HCEC 1CT (cell line): ENCODE data around the gene L1CAM.

Experiments used
- DNase-seq: peaks from one replicate; pipeline ENCODE4 v3.0.0-alpha.2; 2017

Gene L1CAM

GRCh38 chrX:153875391-153876111 is 10.4 kb downstream of the L1CAM start:
- no peak for DNase-seq

GRCh38 chrX:153874366-153875125 is 11.4 kb downstream of the L1CAM start:
- no peak for DNase-seq

GRCh38 chrX:153874085-153874365 is 11.9 kb downstream of the L1CAM start:
- DNase-seq: no peak

GRCh38 chrX:153873282-153874084 is 12.5 kb downstream of the L1CAM start:
- DNase-seq: no peak

- no peak for DNase-seq
These were observed 13.8 kb downstream of the L1CAM start for GRCh38 chrX:153871946-153872878.

GRCh38 chrX:153871451-153871850 is 14.5 kb downstream of the L1CAM start:
- DNase-seq: no peak

- DNase-seq: no peak
These were observed 15.1 kb downstream of the L1CAM start for GRCh38 chrX:153870791-153871360.

- no peak for DNase-seq
These were observed 15.7 kb downstream of the L1CAM start for GRCh38 chrX:153870288-153870690.

- DNase-seq: no peak
These were observed 16.3 kb downstream of the L1CAM start for GRCh38 chrX:153869473-153870287.

- DNase-seq: no peak
These were observed 17.1 kb downstream of the L1CAM start for GRCh38 chrX:153868576-153869472.

- DNase-seq: no peak
These were observed 18.3 kb downstream of the L1CAM start for GRCh38 chrX:153867671-153868070.

- no peak for DNase-seq
These were observed 18.8 kb downstream of the L1CAM start for GRCh38 chrX:153867139-153867538.

GRCh38 chrX:153866302-153867019 is 19.5 kb downstream of the L1CAM start:
- no peak for DNase-seq

- no peak for DNase-seq
These were observed 20.3 kb downstream of the L1CAM start for GRCh38 chrX:153865685-153866084.

GRCh38 chrX:153865321-153865580 is 20.7 kb downstream of the L1CAM start:
- no peak for DNase-seq

GRCh38 chrX:153864561-153865320 is 21.2 kb downstream of the L1CAM start:
- DNase-seq: no peak

GRCh38 chrX:153864101-153864500 is 21.9 kb downstream of the L1CAM start:
- no peak for DNase-seq

GRCh38 chrX:153863251-153863991 is 22.6 kb downstream of the L1CAM start:
- no peak for DNase-seq
